ENCODE data around the gene STOML2.

STOML2 gene

DNA sequence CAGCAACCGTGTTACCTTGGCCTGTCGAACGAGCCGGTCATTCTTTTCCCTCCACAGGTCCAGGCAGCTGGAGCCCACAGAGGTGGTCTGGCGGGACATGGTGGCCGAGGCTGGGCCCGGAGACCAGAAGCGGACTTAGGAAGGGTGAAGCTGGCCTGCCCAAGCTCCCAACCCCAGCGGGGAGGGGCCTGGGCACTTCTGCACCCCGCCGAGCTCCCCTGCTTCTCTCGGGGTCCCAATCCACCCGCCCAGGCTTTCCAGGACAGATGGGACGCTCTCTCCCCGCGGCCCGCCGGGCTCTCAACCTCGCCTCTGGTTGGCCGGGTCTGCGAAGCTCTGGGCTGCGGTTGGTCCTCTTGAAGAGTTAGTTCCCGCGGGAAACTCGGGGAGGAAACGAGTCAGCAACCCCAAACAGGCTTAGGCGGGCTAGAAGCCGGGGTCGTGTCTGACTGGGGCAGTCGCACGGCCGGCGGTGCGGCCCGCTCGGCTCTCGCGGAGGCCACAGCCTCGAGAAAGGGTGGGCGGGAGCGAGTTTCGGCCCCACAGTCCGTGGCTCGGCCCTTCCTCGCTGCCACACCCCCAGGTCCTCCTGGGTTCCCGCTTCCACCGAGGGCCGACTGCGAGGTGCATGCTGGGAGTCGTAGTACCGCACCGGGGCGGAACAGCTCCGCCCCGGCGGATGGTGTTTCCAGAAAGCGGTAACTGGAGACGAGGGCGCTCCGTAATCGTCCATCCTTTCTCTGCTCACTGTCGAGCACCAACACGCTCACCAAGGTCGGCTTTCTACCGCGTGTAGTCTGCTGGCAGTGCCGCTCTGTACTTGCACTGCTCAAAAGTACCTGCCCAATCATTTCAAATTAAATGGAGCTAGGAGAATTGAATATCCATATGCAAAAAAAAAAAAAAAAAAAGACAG lies 23.2 kb downstream of the STOML2 start, which contains the start of gene FANCG (continued):
- TF ChIP-seq, protein P1, sequence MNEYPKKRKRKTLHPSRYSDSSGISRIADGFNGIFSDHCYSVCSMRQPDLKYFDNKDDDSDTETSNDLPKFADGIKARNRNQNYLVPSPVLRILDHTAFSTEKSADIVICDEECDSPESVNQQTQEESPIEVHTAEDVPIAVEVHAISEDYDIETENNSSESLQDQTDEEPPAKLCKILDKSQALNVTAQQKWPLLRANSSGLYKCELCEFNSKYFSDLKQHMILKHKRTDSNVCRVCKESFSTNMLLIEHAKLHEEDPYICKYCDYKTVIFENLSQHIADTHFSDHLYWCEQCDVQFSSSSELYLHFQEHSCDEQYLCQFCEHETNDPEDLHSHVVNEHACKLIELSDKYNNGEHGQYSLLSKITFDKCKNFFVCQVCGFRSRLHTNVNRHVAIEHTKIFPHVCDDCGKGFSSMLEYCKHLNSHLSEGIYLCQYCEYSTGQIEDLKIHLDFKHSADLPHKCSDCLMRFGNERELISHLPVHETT (tag by site-specific recombination; IDR thresholded peaks at IDR 0.05), result no peak
- no peak for TF ChIP-seq ZSCAN30 (tag by site-specific recombination; IDR thresholded peaks at IDR 0.05)
- TF ChIP-seq, protein P2, sequence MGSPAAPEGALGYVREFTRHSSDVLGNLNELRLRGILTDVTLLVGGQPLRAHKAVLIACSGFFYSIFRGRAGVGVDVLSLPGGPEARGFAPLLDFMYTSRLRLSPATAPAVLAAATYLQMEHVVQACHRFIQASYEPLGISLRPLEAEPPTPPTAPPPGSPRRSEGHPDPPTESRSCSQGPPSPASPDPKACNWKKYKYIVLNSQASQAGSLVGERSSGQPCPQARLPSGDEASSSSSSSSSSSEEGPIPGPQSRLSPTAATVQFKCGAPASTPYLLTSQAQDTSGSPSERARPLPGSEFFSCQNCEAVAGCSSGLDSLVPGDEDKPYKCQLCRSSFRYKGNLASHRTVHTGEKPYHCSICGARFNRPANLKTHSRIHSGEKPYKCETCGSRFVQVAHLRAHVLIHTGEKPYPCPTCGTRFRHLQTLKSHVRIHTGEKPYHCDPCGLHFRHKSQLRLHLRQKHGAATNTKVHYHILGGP (tag by site-specific recombination; IDR thresholded peaks at IDR 0.05), result no peak
- TF ChIP-seq GLI4 (tag by site-specific recombination; IDR thresholded peaks at IDR 0.05), result no peak
- TF ChIP-seq ZNF623 (tag by site-specific recombination; IDR thresholded peaks at IDR 0.05), result no peak
- TF ChIP-seq, protein P3, sequence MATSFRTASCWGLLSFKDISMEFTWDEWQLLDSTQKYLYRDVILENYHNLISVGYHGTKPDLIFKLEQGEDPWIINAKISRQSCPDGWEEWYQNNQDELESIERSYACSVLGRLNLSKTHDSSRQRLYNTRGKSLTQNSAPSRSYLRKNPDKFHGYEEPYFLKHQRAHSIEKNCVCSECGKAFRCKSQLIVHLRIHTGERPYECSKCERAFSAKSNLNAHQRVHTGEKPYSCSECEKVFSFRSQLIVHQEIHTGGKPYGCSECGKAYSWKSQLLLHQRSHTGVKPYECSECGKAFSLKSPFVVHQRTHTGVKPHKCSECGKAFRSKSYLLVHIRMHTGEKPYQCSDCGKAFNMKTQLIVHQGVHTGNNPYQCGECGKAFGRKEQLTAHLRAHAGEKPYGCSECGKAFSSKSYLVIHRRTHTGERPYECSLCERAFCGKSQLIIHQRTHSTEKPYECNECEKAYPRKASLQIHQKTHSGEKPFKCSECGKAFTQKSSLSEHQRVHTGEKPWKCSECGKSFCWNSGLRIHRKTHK (tag by site-specific recombination; IDR thresholded peaks at IDR 0.05), result no peak
- TF ChIP-seq ZNF600 (tag by site-specific recombination; IDR thresholded peaks at IDR 0.05), result peak; percentile 73; the same call in 1 of the 2 replicates
- no peak for TF ChIP-seq ZNF843 (tag by site-specific recombination; IDR thresholded peaks at IDR 0.05)
- TF ChIP-seq ZNF571 (tag by site-specific recombination; IDR thresholded peaks at IDR 0.05), result no peak
- TF ChIP-seq ZIC2 (tag by site-specific recombination; IDR thresholded peaks at IDR 0.05), result peak; percentile 36; the same call in 1 of the 2 replicates
- TF ChIP-seq, protein P4, sequence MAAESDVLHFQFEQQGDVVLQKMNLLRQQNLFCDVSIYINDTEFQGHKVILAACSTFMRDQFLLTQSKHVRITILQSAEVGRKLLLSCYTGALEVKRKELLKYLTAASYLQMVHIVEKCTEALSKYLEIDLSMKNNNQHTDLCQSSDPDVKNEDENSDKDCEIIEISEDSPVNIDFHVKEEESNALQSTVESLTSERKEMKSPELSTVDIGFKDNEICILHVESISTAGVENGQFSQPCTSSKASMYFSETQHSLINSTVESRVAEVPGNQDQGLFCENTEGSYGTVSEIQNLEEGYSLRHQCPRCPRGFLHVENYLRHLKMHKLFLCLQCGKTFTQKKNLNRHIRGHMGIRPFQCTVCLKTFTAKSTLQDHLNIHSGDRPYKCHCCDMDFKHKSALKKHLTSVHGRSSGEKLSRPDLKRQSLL (tag by site-specific recombination; IDR thresholded peaks at IDR 0.05), result peak; percentile 68
- no peak for TF ChIP-seq ZNF521 (tag by site-specific recombination; IDR thresholded peaks at IDR 0.05)
- TF ChIP-seq, protein P5, sequence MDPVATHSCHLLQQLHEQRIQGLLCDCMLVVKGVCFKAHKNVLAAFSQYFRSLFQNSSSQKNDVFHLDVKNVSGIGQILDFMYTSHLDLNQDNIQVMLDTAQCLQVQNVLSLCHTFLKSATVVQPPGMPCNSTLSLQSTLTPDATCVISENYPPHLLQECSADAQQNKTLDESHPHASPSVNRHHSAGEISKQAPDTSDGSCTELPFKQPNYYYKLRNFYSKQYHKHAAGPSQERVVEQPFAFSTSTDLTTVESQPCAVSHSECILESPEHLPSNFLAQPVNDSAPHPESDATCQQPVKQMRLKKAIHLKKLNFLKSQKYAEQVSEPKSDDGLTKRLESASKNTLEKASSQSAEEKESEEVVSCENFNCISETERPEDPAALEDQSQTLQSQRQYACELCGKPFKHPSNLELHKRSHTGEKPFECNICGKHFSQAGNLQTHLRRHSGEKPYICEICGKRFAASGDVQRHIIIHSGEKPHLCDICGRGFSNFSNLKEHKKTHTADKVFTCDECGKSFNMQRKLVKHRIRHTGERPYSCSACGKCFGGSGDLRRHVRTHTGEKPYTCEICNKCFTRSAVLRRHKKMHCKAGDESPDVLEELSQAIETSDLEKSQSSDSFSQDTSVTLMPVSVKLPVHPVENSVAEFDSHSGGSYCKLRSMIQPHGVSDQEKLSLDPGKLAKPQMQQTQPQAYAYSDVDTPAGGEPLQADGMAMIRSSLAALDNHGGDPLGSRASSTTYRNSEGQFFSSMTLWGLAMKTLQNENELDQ (tag by site-specific recombination; IDR thresholded peaks at IDR 0.05; ENCODE audit: low read depth), result no peak
- no peak for TF ChIP-seq ZNF670 (tag by site-specific recombination; IDR thresholded peaks at IDR 0.05; ENCODE audit: low read depth)
- no peak for TF ChIP-seq ZNF114 (tag by site-specific recombination; IDR thresholded peaks at IDR 0.05)
- TF ChIP-seq, protein P6, sequence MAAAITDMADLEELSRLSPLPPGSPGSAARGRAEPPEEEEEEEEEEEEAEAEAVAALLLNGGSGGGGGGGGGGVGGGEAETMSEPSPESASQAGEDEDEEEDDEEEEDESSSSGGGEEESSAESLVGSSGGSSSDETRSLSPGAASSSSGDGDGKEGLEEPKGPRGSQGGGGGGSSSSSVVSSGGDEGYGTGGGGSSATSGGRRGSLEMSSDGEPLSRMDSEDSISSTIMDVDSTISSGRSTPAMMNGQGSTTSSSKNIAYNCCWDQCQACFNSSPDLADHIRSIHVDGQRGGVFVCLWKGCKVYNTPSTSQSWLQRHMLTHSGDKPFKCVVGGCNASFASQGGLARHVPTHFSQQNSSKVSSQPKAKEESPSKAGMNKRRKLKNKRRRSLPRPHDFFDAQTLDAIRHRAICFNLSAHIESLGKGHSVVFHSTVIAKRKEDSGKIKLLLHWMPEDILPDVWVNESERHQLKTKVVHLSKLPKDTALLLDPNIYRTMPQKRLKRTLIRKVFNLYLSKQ (tag by site-specific recombination; IDR thresholded peaks at IDR 0.05; ENCODE audit: borderline replicate concordance), result no peak
- no peak for TF ChIP-seq ZNF248 (tag by site-specific recombination; IDR thresholded peaks at IDR 0.05)
- TF ChIP-seq ZNF24 (tag by site-specific recombination; IDR thresholded peaks at IDR 0.05), result no peak
- no peak for TF ChIP-seq MEIS1 (CRISPR knock-in tag; IDR thresholded peaks at IDR 0.05; ENCODE audit: borderline replicate concordance)
- no peak for TF ChIP-seq ZNF202 (tag by site-specific recombination; IDR thresholded peaks at IDR 0.05; ENCODE audit: borderline replicate concordance)
- TF ChIP-seq HOXA7 (CRISPR knock-in tag; IDR thresholded peaks at IDR 0.05; ENCODE audit: borderline replicate concordance), result no peak
- no peak for TF ChIP-seq ZNF138 (tag by site-specific recombination; IDR thresholded peaks at IDR 0.05; ENCODE audit: borderline replicate concordance)
- TF ChIP-seq, protein P7, sequence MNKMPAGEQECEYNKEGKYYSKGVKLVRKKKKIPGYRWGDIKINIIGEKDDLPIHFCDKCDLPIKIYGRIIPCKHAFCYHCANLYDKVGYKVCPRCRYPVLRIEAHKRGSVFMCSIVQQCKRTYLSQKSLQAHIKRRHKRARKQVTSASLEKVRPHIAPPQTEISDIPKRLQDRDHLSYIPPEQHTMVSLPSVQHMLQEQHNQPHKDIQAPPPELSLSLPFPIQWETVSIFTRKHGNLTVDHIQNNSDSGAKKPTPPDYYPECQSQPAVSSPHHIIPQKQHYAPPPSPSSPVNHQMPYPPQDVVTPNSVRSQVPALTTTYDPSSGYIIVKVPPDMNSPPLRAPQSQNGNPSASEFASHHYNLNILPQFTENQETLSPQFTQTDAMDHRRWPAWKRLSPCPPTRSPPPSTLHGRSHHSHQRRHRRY (tag by site-specific recombination; IDR thresholded peaks at IDR 0.05), result no peak
- TF ChIP-seq ZNF549 (tag by site-specific recombination; IDR thresholded peaks at IDR 0.05), result no peak
